ENCODE data around the gene CARMIL1. TPM values are rescaled to one million over a fixed set of nuclear protein-coding genes. Genes with fewer than 3 reads are reported as not detected.

Gene CARMIL1
- total RNA-seq, 1 experiment from 2014 or later = 23.6 TPM

DNA sequence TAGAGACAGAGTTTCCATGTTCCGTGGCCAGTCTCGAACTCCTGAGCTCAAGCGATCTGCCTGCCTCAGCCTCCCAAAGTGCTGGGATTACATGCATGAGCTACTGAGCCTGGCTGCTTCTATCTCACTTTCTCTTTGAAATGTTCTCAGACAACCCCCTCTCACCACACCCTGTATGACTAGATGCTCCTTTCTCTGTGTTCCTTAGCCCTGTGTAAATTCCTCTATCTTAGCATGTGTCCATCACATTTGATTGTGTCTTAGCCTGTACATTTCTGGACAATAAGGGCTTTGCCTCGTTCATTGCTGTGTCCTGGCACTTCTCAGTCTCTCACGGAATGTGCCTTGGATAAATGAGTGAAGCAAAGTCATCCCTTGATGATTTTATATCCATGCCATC lies 204.8 kb downstream of the CARMIL1 start:
- H3K27ac ChIP-seq (ENCODE audit: insufficient read length, low read depth, low read length) = no peak overlapping the region
- H2AFZ ChIP-seq (ENCODE audit: low read length) = no peak overlapping the region
- H3K4me1 ChIP-seq (ENCODE audit: insufficient read depth, low read length) = no peaks in the 10 kb centered on the region
- no peak overlapping the region for H4K91ac ChIP-seq (ENCODE audit: insufficient read length, low read depth, low read length)
- no peak overlapping the region for H4K5ac ChIP-seq (ENCODE audit: insufficient read length, low read depth, low read length)
- H4K8ac ChIP-seq (replicated peaks; ENCODE audit: insufficient read length, low read depth, low read length) = no peak overlapping the region
- TF ChIP-seq, protein P1, sequence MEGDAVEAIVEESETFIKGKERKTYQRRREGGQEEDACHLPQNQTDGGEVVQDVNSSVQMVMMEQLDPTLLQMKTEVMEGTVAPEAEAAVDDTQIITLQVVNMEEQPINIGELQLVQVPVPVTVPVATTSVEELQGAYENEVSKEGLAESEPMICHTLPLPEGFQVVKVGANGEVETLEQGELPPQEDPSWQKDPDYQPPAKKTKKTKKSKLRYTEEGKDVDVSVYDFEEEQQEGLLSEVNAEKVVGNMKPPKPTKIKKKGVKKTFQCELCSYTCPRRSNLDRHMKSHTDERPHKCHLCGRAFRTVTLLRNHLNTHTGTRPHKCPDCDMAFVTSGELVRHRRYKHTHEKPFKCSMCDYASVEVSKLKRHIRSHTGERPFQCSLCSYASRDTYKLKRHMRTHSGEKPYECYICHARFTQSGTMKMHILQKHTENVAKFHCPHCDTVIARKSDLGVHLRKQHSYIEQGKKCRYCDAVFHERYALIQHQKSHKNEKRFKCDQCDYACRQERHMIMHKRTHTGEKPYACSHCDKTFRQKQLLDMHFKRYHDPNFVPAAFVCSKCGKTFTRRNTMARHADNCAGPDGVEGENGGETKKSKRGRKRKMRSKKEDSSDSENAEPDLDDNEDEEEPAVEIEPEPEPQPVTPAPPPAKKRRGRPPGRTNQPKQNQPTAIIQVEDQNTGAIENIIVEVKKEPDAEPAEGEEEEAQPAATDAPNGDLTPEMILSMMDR (conservative IDR thresholded peaks at IDR 0.05) = no peak
- no peak overlapping the region for H2BK12ac ChIP-seq (ENCODE audit: insufficient read length, low read depth, low read length)
- no peaks in the 10 kb centered on the region for H3K27me3 Mint-ChIP-seq (ENCODE audit: low read depth)
- H3K23me2 ChIP-seq (ENCODE audit: insufficient read length, low read depth, low read length, poor library complexity, severe bottlenecking) = no peaks in the 10 kb centered on the region
- H3K36me3 Mint-ChIP-seq (ENCODE audit: insufficient read depth in 1 of 3, low read depth in 3 of 3) = peaks cover 0 to 15% (median 0%) of the 10 kb centered on the region in 3 experiments; a peak in 4 of 7 replicates
- no peak overlapping the region for H2BK120ac ChIP-seq (ENCODE audit: low read depth, low read length, poor library complexity, severe bottlenecking)
- no peaks in the 10 kb centered on the region for H4K20me1 ChIP-seq (ENCODE audit: control insufficient read depth, insufficient read depth, insufficient read length)
- H3K4me1 Mint-ChIP-seq = peaks cover 4 to 7% of the 10 kb centered on the region in 2 experiments; a peak in 3 of 4 replicates
- no peak overlapping the region for H3K9ac ChIP-seq (ENCODE audit: extremely low read depth, insufficient read length, low read length)
- no peak overlapping the region for H3T11ph ChIP-seq (ENCODE audit: low read length)
- H3K79me2 ChIP-seq (ENCODE audit: insufficient read depth, low read length) = no peaks in the 10 kb centered on the region
- H3K27ac Mint-ChIP-seq = peak overlapping the region in 2 of 3 experiments; percentile 46 to 92; a peak in 4 of 7 replicates
- no peaks in the 10 kb centered on the region for H3K9me3 Mint-ChIP-seq
- WGBS (ENCODE audit: extremely low coverage, insufficient read length, low lambda C conversion rate) = no CpG with 5 or more reads among the region's 5 CpGs
- H3K56ac ChIP-seq (ENCODE audit: insufficient read length, low read depth, low read length) = no peak overlapping the region
- no peak overlapping the region for H2BK5ac ChIP-seq (ENCODE audit: insufficient read length, low read length)
- no peak overlapping the region for H3K4me2 ChIP-seq (ENCODE audit: insufficient read depth, insufficient read length, low read length)
- no peaks in the 10 kb centered on the region for H3K9me3 ChIP-seq (ENCODE audit: control insufficient read depth, low read depth, low read length)
- H2AK5ac ChIP-seq (ENCODE audit: insufficient read length, low read length) = no peak overlapping the region
- H3K14ac ChIP-seq (ENCODE audit: insufficient read depth, low read length) = no peak overlapping the region
- DNase-seq = no peak
- H2BK20ac ChIP-seq (ENCODE audit: low read depth, low read length, poor library complexity, severe bottlenecking) = no peak overlapping the region
- no peak overlapping the region for H3K23ac ChIP-seq (ENCODE audit: insufficient read length, low read depth, low read length)
- H3K4ac ChIP-seq (ENCODE audit: low read depth, low read length) = no peak overlapping the region
- H3K27me3 ChIP-seq (ENCODE audit: insufficient read depth, low read length) = no peaks in the 10 kb centered on the region
- H2BK15ac ChIP-seq (ENCODE audit: low read depth, low read length) = no peak overlapping the region
- H3K79me1 ChIP-seq (ENCODE audit: insufficient read depth, low read depth, low read length, poor library complexity, severe bottlenecking) = no peaks in the 10 kb centered on the region
- H3K18ac ChIP-seq (ENCODE audit: insufficient read length, low read depth, low read length) = no peak overlapping the region
- H3K4me3 Mint-ChIP-seq = no peak overlapping the region

All from H9 (cell line).